ENCODE measurements around the gene GON7.

The GON7 gene, protein sequence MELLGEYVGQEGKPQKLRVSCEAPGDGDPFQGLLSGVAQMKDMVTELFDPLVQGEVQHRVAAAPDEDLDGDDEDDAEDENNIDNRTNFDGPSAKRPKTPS

GRCh38 chr14:93206793-93207467 is at the start of gene GON7, which contains the start of gene UBR7:
Gene GON7, minus strand, starts transcription at chr14:93207065. Its CDS starts 28 bp downstream, at chr14:93207037.
Gene UBR7, plus strand, starts transcription at chr14:93207256. Its CDS starts 36 bp downstream, at chr14:93207292.
- no peak for TF ChIP-seq CTCF (IDR thresholded peaks at IDR 0.05; ENCODE audit: low read depth, low read length)
- peak within 1 kb of the TSS; percentile 94 for H3K4me3 ChIP-seq (ENCODE audit: low read depth, low read length)
- DNase-seq (ENCODE audit: low read depth, low spot score) = peak; percentile 98
- in situ Hi-C loops (cut with HindIII; ENCODE audit: low sequenced_read_pairs) = no loop called here

- in situ Hi-C loops (cut with HindIII; ENCODE audit: low sequenced_read_pairs) = no loop called here
- H3K4me3 ChIP-seq (ENCODE audit: low read depth, low read length) = no peak overlapping the region
- TF ChIP-seq CTCF (IDR thresholded peaks at IDR 0.05; ENCODE audit: low read depth, low read length) = no peak
- DNase-seq (ENCODE audit: low read depth, low spot score) = no peak
Observed at GRCh38 chr14:93249128-93249831, 42.4 kb upstream of the GON7 start.

DNA sequence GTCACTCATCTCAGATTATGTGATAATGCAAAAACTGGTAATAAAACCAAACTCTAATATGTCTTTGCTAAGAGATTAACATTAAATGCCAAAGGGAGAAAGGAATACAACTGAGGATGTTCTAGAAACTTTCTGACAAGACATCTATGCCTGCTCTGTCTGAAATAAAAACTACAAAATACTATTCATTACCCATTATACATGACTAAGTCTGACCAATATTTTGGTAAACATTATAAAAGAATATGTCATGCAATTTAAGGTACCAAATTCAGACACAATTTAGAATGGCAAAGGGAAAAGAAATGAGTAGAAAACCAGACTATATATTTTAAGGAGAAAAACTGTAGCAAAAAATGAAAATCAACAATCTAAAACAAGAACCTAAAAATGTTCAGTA is 39.7 kb upstream of the GON7 start:
- H3K4me3 ChIP-seq (ENCODE audit: low read depth, low read length) = no peak overlapping the region
- TF ChIP-seq CTCF (IDR thresholded peaks at IDR 0.05; ENCODE audit: low read depth, low read length) = no peak
- in situ Hi-C loops (cut with HindIII; ENCODE audit: low sequenced_read_pairs) = no loop called here

GRCh38 chr14:93245764-93246420 is 39.0 kb upstream of the GON7 start:
- no peak for TF ChIP-seq CTCF (IDR thresholded peaks at IDR 0.05; ENCODE audit: low read depth, low read length)
- H3K4me3 ChIP-seq (ENCODE audit: low read depth, low read length) = no peak overlapping the region
- in situ Hi-C loops (cut with HindIII; ENCODE audit: low sequenced_read_pairs) = no loop called here
- no peak for DNase-seq (ENCODE audit: low read depth, low spot score)

More for the DNA sequence above, 39.7 kb upstream of the GON7 start:
- no peak for DNase-seq (ENCODE audit: low read depth, low spot score)

GRCh38 chr14:93240678-93241000 is 33.8 kb upstream of the GON7 start:
- in situ Hi-C loops (cut with HindIII; ENCODE audit: low sequenced_read_pairs) = no loop called here
- no peak for TF ChIP-seq CTCF (IDR thresholded peaks at IDR 0.05; ENCODE audit: low read depth, low read length)
- H3K4me3 ChIP-seq (ENCODE audit: low read depth, low read length) = no peak overlapping the region
- no peak for DNase-seq (ENCODE audit: low read depth, low spot score)

- no peak for TF ChIP-seq CTCF (IDR thresholded peaks at IDR 0.05; ENCODE audit: low read depth, low read length)
Observed at GRCh38 chr14:93239869-93240677, 33.2 kb upstream of the GON7 start.

More at GRCh38 chr14:93239869-93240677, 33.2 kb upstream of the GON7 start:
- no peak overlapping the region for H3K4me3 ChIP-seq (ENCODE audit: low read depth, low read length)
- in situ Hi-C loops (cut with HindIII; ENCODE audit: low sequenced_read_pairs) = no loop called here
- peak; percentile 67 for DNase-seq (ENCODE audit: low read depth, low spot score)
